Tibial artery (tissue), 4 donors: ENCODE results near the gene GRIK4.

ENCODE experiments used
- DNase-seq, 2 donors: peaks; one replicate each; pipeline ENCODE4 v3.0.0-alpha.2; 2019
- H3K27ac ChIP-seq, 2 donors: fragments of 200-600 bp; sonication (generic) in 1 of 2; 1 replicate in 1 of 2; 2 replicates in 1 of 2; pipeline ENCODE4 v1.5.1; 2018 to 2019; ENCODE audit warnings: mild to moderate bottlenecking in 1 of 2
- H3K27me3 ChIP-seq, 2 donors: fragments of 200-600 bp; sonication (generic) in 1 of 2; one replicate each; pipeline versions ENCODE4 v1.5.1 to v1.6.0; 2016 to 2019
- H3K36me3 ChIP-seq, 3 donors: fragments of 200-600 bp; sonication (generic) in 2 of 3; one replicate each; pipeline ENCODE4 v1.5.1; 2016 to 2019; ENCODE audit warnings: mild to moderate bottlenecking in 2 of 3
- H3K4me1 ChIP-seq, 4 donors: fragments of 200-600 bp; sonication (generic) in 2 of 4; 1 replicate in 3 of 4; 2 replicates in 1 of 4; pipeline ENCODE4 v1.5.1; 2016 to 2019
- H3K4me3 ChIP-seq, 2 donors: fragments of 200-600 bp; sonication (generic) in 1 of 2; 1 replicate in 1 of 2; 2 replicates in 1 of 2; pipeline ENCODE4 v1.5.1; 2018 to 2019; ENCODE audit warnings: mild to moderate bottlenecking in 2 of 2
- H3K9me3 ChIP-seq, 3 donors: fragments of 200-600 bp; sonication (generic) in 1 of 3; one replicate each; pipeline ENCODE4 v1.5.1; 2016 to 2019
- CTCF ChIP-seq, 2 experiments: fragments of 200-600 bp in 1 of 2; fragments of 450-650 bp in 1 of 2; IDR thresholded peaks; one replicate each; pipeline ENCODE4 v1.5.1; 2017 to 2019; ENCODE audit warnings: antibody characterized with exemption in 2 of 2, mild to moderate bottlenecking in 1 of 2, moderate library complexity in 1 of 2
- intact Hi-C: fragments of 100-400 bp; cut with DNase I; formaldehyde crosslinking; loops from one replicate; pipeline ENCODE4 v1.15.0; 2023; ENCODE audit warnings: low total_unique reads

GRIK4 gene

GRCh38 chr11:120527111-120527761 is 15.7 kb downstream of the GRIK4 start:
- peaks cover 0 to 8% (median 4%) of the 10 kb centered on the region in 4 donors for H3K4me1 ChIP-seq
- no peak overlapping the region for H3K4me3 ChIP-seq
- no peak overlapping the region for H3K27ac ChIP-seq
- intact Hi-C loops: no loop called here
- no peak for TF ChIP-seq CTCF (IDR thresholded peaks at IDR 0.05)
- no peaks in the 10 kb centered on the region for H3K9me3 ChIP-seq
- peaks cover 0 to 66% of the 10 kb centered on the region in 2 donors for H3K27me3 ChIP-seq
- H3K36me3 ChIP-seq: no peaks in the 10 kb centered on the region
- DNase-seq: no peak

- no peak overlapping the region for H3K27ac ChIP-seq
- no peaks in the 10 kb centered on the region for H3K9me3 ChIP-seq
- H3K36me3 ChIP-seq: no peaks in the 10 kb centered on the region
- peaks cover 0 to 64% of the 10 kb centered on the region in 2 donors for H3K27me3 ChIP-seq
- H3K4me3 ChIP-seq: no peak overlapping the region
- TF ChIP-seq CTCF (IDR thresholded peaks at IDR 0.05): no peak
- intact Hi-C loops: no loop called here
- no peak for DNase-seq
- peaks cover 0 to 14% (median 4%) of the 10 kb centered on the region in 4 donors for H3K4me1 ChIP-seq
Observed at GRCh38 chr11:120528749-120529148, 17.2 kb downstream of the GRIK4 start.

GRCh38 chr11:120529214-120529613 is 17.7 kb downstream of the GRIK4 start:
- no peak for TF ChIP-seq CTCF (IDR thresholded peaks at IDR 0.05)
- no peaks in the 10 kb centered on the region for H3K36me3 ChIP-seq
- intact Hi-C loops: no loop called here

GRCh38 chr11:120529911-120530310 is 18.4 kb downstream of the GRIK4 start:
- Histone ChIP-seq H3K4me1 (peaks cover 0 to 14% (median 4%) of the 10 kb centered on the region in 4 donors), H3K9me3 (no peaks in the 10 kb centered on the region), H3K4me3 (no peak overlapping the region), H3K36me3 (no peaks in the 10 kb centered on the region), H3K27me3 (peaks cover 0 to 53% of the 10 kb centered on the region in 2 donors), H3K27ac (no peak overlapping the region)
- intact Hi-C loops: no loop called here
- no peak for TF ChIP-seq CTCF (IDR thresholded peaks at IDR 0.05)
- DNase-seq: no peak

More at GRCh38 chr11:120529214-120529613, 17.7 kb downstream of the GRIK4 start:
- DNase-seq: no peak
- H3K27ac ChIP-seq: no peak overlapping the region
- peaks cover 0 to 60% of the 10 kb centered on the region in 2 donors for H3K27me3 ChIP-seq
- H3K9me3 ChIP-seq: no peaks in the 10 kb centered on the region
- no peak overlapping the region for H3K4me3 ChIP-seq
- H3K4me1 ChIP-seq: peaks cover 0 to 14% (median 4%) of the 10 kb centered on the region in 4 donors

GRCh38 chr11:120532082-120532831 is 20.7 kb downstream of the GRIK4 start:
- H3K4me3 ChIP-seq: no peak overlapping the region
- H3K36me3 ChIP-seq: no peaks in the 10 kb centered on the region
- no peak overlapping the region for H3K27ac ChIP-seq
- peaks cover 0 to 10% (median 1%) of the 10 kb centered on the region in 4 donors for H3K4me1 ChIP-seq
- H3K27me3 ChIP-seq: peaks cover 0 to 40% of the 10 kb centered on the region in 2 donors
- intact Hi-C loops: no loop called here
- no peak for DNase-seq
- no peak for TF ChIP-seq CTCF (IDR thresholded peaks at IDR 0.05)
- H3K9me3 ChIP-seq: no peaks in the 10 kb centered on the region
